Measurements from ENCODE around the gene HSD3B1. TPM values are rescaled to one million over a fixed set of nuclear protein-coding genes. Genes with fewer than 3 reads are reported as not detected.
"Not testable (repeated sequence)": the region's sequence is repeated elsewhere in the genome, so short reads cannot be mapped to it uniquely, and the experiment has no call there.

The HSD3B1 gene
- total and polyA plus RNA-seq, 2 experiments from 2014 or later = not detected

GRCh38 chr1:119551218-119551617, 44.2 kb downstream of the HSD3B1 start (continued):
- no peak for TF ChIP-seq ZNF462 (CRISPR knock-in tag; IDR thresholded peaks at IDR 0.05)
- no peak for TF ChIP-seq EZH2 (IDR thresholded peaks at IDR 0.05; ENCODE audit: low read depth, unreplicated experiment)
- TF ChIP-seq EZH2phosphoT487 (IDR thresholded peaks at IDR 0.05; ENCODE audit: unreplicated experiment) = no peak

GRCh38 chr1:119552656-119553055, 45.6 kb downstream of the HSD3B1 start:
- not testable (repeated sequence) for DNase-seq (ENCODE audit: low spot score); H3K36me3 Mint-ChIP-seq (ENCODE audit: low read depth); H3K9me3 Mint-ChIP-seq; H3K27me3 Mint-ChIP-seq (ENCODE audit: insufficient read depth, low read depth, poor library complexity); H3F3A ChIP-seq (replicated peaks; ENCODE audit: low read depth); H4K20me1 ChIP-seq (replicated peaks; ENCODE audit: insufficient read depth); H3K79me2 ChIP-seq (replicated peaks; ENCODE audit: insufficient read depth); H3K9me2 ChIP-seq (ENCODE audit: insufficient read depth); ATAC-seq; H3K4me1 ChIP-seq (ENCODE audit: insufficient read depth); H3K4me3 ChIP-seq; H3K4me2 ChIP-seq; H3K27me3 ChIP-seq (ENCODE audit: insufficient read depth); H3K27ac Mint-ChIP-seq; H3K4me3 Mint-ChIP-seq; H2AFZ ChIP-seq; H3K27ac ChIP-seq (ENCODE audit: low read depth); H3K36me3 ChIP-seq (ENCODE audit: insufficient read depth); H3K4me1 Mint-ChIP-seq

GRCh38 chr1:119553302-119554071, 46.5 kb downstream of the HSD3B1 start:
- H3K79me2 ChIP-seq (replicated peaks; ENCODE audit: insufficient read depth); H3K27ac ChIP-seq (ENCODE audit: low read depth); H3K36me3 Mint-ChIP-seq (ENCODE audit: low read depth); H3K4me1 ChIP-seq (ENCODE audit: insufficient read depth); H3K4me1 Mint-ChIP-seq; H2AFZ ChIP-seq; H3K4me3 ChIP-seq; H3K9me3 Mint-ChIP-seq; ATAC-seq; H3F3A ChIP-seq (replicated peaks; ENCODE audit: low read depth); H3K4me3 Mint-ChIP-seq; H3K9me2 ChIP-seq (ENCODE audit: insufficient read depth); H3K27me3 ChIP-seq (ENCODE audit: insufficient read depth); H3K36me3 ChIP-seq (ENCODE audit: insufficient read depth); H3K27ac Mint-ChIP-seq; H3K4me2 ChIP-seq; DNase-seq (ENCODE audit: low spot score); H4K20me1 ChIP-seq (replicated peaks; ENCODE audit: insufficient read depth); H3K27me3 Mint-ChIP-seq (ENCODE audit: insufficient read depth, low read depth, poor library complexity): not testable (repeated sequence)
